ENCODE results near the gene IL3. TPM values are rescaled to one million over a fixed set of nuclear protein-coding genes. Genes with fewer than 3 reads are reported as not detected.

The IL3 gene
- total RNA-seq, 1 donor from 2014 or later = not detected

GRCh38 chr5:132059696-132060500 lies 557 bp upstream of the IL3 start:
- DNase-seq (ENCODE audit: low spot score, unreplicated experiment) = peak; percentile 6
- Mint-ChIP-seq H3K36me3 (ENCODE audit: insufficient read depth) (no peaks in the 10 kb centered on the region), H3K4me1 (ENCODE audit: low read depth) (no peaks in the 10 kb centered on the region), H3K4me3 (ENCODE audit: low read depth) (no peak overlapping the region), H3K27me3 (no peaks in the 10 kb centered on the region), H3K27ac (no peak overlapping the region), H3K9me3 (ENCODE audit: low read depth) (no peaks in the 10 kb centered on the region)
- TF ChIP-seq CTCF (IDR thresholded peaks at IDR 0.05; ENCODE audit: unreplicated experiment) = no peak

GRCh38 chr5:132063090-132063911 lies 2.8 kb downstream of the IL3 start:
- DNase-seq (ENCODE audit: low spot score, unreplicated experiment) = peak; percentile 64
- H3K36me3 Mint-ChIP-seq (ENCODE audit: insufficient read depth) = no peaks in the 10 kb centered on the region
- H3K4me1 Mint-ChIP-seq (ENCODE audit: low read depth) = no peaks in the 10 kb centered on the region
- H3K4me3 Mint-ChIP-seq (ENCODE audit: low read depth) = no peak overlapping the region
- no peaks in the 10 kb centered on the region for H3K9me3 Mint-ChIP-seq (ENCODE audit: low read depth)
- no peak overlapping the region for H3K27ac Mint-ChIP-seq
- peak; percentile 95 for TF ChIP-seq CTCF (IDR thresholded peaks at IDR 0.05; ENCODE audit: unreplicated experiment)
- H3K27me3 Mint-ChIP-seq = no peaks in the 10 kb centered on the region

GRCh38 chr5:132064140-132064539 lies 3.7 kb downstream of the IL3 start:
- no peak for DNase-seq (ENCODE audit: low spot score, unreplicated experiment)
- TF ChIP-seq CTCF (IDR thresholded peaks at IDR 0.05; ENCODE audit: unreplicated experiment) = no peak
- H3K4me1 Mint-ChIP-seq (ENCODE audit: low read depth) = no peaks in the 10 kb centered on the region
- H3K36me3 Mint-ChIP-seq (ENCODE audit: insufficient read depth) = no peaks in the 10 kb centered on the region
- no peaks in the 10 kb centered on the region for H3K27me3 Mint-ChIP-seq
- no peak overlapping the region for H3K27ac Mint-ChIP-seq
- H3K4me3 Mint-ChIP-seq (ENCODE audit: low read depth) = no peak overlapping the region
- no peaks in the 10 kb centered on the region for H3K9me3 Mint-ChIP-seq (ENCODE audit: low read depth)

- Mint-ChIP-seq H3K36me3 (ENCODE audit: insufficient read depth) (no peaks in the 10 kb centered on the region), H3K27me3 (no peaks in the 10 kb centered on the region), H3K27ac (no peak overlapping the region), H3K9me3 (ENCODE audit: low read depth) (no peaks in the 10 kb centered on the region), H3K4me3 (ENCODE audit: low read depth) (no peak overlapping the region), H3K4me1 (ENCODE audit: low read depth) (no peaks in the 10 kb centered on the region)
- peak; percentile 92 for TF ChIP-seq CTCF (IDR thresholded peaks at IDR 0.05; ENCODE audit: unreplicated experiment)
- DNase-seq (ENCODE audit: low spot score, unreplicated experiment) = peak; percentile 74
These were observed 4.4 kb downstream of the IL3 start for GRCh38 chr5:132064738-132065331.

GRCh38 chr5:132065351-132065937 lies 5.0 kb downstream of the IL3 start:
- Mint-ChIP-seq H3K36me3 (ENCODE audit: insufficient read depth) (no peaks in the 10 kb centered on the region), H3K9me3 (ENCODE audit: low read depth) (no peaks in the 10 kb centered on the region), H3K27me3 (no peaks in the 10 kb centered on the region), H3K4me3 (ENCODE audit: low read depth) (no peak overlapping the region), H3K27ac (peak overlapping the region; percentile 71), H3K4me1 (ENCODE audit: low read depth) (no peaks in the 10 kb centered on the region)
- peak; percentile 65 for TF ChIP-seq CTCF (IDR thresholded peaks at IDR 0.05; ENCODE audit: unreplicated experiment)
- peak; percentile 39 for DNase-seq (ENCODE audit: low spot score, unreplicated experiment)
